Body of pancreas (tissue), 4 donors: ENCODE data around the gene CHCHD6.

Source experiments
- CTCF ChIP-seq, 7 experiments: fragments of 450-650 bp in 4 of 7; fragments of 200-600 bp in 3 of 7; sonication (generic) in 3 of 7; IDR thresholded peaks; one replicate each; pipeline ENCODE4 v1.5.1; 2016 to 2019; ENCODE audit warnings: antibody characterized with exemption in 7 of 7
- POLR2A ChIP-seq, 3 donors: fragments of 450-650 bp; IDR thresholded peaks; one replicate each; pipeline ENCODE4 v1.6.1; 2016; ENCODE audit warnings: antibody characterized with exemption in 3 of 3, mild to moderate bottlenecking in 2 of 3

- TF ChIP-seq CTCF (IDR thresholded peaks at IDR 0.05) (no peak), POLR2A (IDR thresholded peaks at IDR 0.05) (no peak)
Observed at GRCh38 chr3:126926684-126927400, 222.8 kb downstream of the CHCHD6 start.
